ENCODE measurements around the gene CSRP3. TPM values are rescaled to one million over a fixed set of nuclear protein-coding genes. Genes with fewer than 3 reads are reported as not detected.

The CSRP3 gene
- total RNA-seq, 4 donors from 2014 or later: not detected

DNA sequence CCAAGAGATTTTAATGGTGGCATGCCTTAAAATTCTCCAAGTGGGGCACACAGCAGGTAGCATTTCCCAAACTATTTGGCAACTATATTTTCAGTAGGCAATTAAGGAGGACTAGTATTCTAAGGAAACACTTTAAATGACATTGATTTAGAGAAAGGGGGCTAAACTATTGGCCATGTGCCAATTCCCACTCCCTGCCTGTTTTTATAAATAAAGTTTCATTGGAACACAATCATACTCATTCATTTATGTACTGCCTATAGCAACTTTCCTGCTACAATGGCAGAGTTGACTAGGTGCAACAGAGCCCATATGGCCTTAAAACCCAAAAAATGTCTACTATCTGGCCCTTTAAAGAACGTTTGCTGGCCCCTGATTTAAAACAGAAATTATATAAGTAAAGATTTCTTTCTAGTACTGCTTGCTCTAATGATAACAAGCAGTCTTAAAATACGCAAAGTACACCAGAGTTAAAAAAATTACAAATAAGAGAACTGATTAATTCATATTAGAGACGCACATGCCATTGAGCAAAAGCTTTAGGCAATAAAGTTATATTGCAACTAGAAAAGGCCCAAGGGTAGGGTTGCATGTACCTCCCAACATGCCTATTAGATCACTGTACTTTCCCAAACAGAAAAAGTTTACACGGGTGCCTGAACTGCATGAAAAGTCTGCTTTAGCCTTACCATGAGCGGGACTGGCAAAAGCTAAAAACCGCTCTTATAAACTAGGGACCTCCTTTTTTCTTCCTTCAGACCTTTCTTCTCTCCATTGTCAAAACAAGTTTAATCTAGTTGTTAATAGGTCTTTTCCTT is 24.8 kb upstream of the CSRP3 start:
- TF ChIP-seq, protein P1, sequence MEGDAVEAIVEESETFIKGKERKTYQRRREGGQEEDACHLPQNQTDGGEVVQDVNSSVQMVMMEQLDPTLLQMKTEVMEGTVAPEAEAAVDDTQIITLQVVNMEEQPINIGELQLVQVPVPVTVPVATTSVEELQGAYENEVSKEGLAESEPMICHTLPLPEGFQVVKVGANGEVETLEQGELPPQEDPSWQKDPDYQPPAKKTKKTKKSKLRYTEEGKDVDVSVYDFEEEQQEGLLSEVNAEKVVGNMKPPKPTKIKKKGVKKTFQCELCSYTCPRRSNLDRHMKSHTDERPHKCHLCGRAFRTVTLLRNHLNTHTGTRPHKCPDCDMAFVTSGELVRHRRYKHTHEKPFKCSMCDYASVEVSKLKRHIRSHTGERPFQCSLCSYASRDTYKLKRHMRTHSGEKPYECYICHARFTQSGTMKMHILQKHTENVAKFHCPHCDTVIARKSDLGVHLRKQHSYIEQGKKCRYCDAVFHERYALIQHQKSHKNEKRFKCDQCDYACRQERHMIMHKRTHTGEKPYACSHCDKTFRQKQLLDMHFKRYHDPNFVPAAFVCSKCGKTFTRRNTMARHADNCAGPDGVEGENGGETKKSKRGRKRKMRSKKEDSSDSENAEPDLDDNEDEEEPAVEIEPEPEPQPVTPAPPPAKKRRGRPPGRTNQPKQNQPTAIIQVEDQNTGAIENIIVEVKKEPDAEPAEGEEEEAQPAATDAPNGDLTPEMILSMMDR (IDR thresholded peaks at IDR 0.05): no peak
- no peak for TF ChIP-seq POLR2A (IDR thresholded peaks at IDR 0.05)

DNA sequence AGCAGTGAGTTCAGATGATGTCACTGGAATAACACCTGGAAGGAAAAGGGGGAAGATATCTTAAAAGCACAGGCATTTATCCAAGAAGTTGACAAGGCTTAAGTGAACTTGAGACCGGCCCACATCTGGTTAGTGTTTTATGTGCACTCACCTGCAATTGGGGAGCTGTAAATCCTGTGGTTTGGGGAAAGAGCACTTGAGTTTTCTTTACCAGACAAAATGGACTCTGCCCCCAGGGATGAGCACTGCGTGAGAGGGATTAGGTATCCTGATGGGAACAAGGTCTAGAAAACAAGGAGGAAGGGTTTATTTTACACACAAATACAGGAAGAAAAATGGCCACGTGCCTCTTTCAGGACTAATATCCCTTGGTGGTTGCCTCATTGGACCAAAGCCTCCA is 23.8 kb upstream of the CSRP3 start:
- Histone ChIP-seq H3K9me3 (no peaks in the 10 kb centered on the region), H3K27ac (no peak overlapping the region), H3K4me3 (no peak overlapping the region), H3K27me3 (no peaks in the 10 kb centered on the region), H3K36me3 (peaks cover 0 to 11% (median 0%) of the 10 kb centered on the region in 3 donors), H3K4me1 (peaks cover 0 to 15% (median 3%) of the 10 kb centered on the region in 3 donors)
- DNase-seq: no peak
- intact Hi-C loops (cut with DNase I): no loop called here
- 96 to 100% methylated on average over 3 of the region's 3 CpGs for WGBS, 2 donors
- no peak for TF ChIP-seq POLR2A (IDR thresholded peaks at IDR 0.05)
- TF ChIP-seq, protein P1 (IDR thresholded peaks at IDR 0.05): no peak

More for the DNA sequence above, 24.8 kb upstream of the CSRP3 start:
- no peak for DNase-seq
- Histone ChIP-seq H3K27ac (no peak overlapping the region), H3K36me3 (peaks cover 0 to 11% (median 0%) of the 10 kb centered on the region in 3 donors), H3K9me3 (no peaks in the 10 kb centered on the region), H3K4me1 (peaks cover 0 to 5% (median under 1%) of the 10 kb centered on the region in 3 donors), H3K27me3 (no peaks in the 10 kb centered on the region), H3K4me3 (no peak overlapping the region)
- intact Hi-C loops (cut with DNase I): no loop called here
- 83 to 88% methylated on average over 6 of the region's 6 CpGs for WGBS, 2 donors

DNA sequence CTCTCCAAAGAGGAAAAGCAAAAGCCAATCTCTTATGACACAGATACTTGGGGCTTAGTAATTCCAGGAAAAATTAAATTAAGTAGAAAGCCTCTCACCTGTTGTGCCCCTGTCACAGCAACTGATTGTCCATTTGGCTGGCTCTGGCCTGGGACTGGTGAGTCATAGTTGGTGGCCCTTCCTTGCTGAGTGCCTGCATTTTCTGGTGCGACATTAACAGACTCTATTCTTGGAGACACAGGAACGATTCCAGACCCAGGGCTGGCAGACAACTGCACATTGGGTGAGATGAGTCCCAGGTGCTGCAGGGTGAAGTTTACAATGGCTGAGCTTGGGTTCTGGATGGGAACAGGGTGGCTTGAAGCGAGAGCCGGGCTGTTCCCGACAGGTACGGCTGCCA is 23.3 kb upstream of the CSRP3 start:
- Histone ChIP-seq H3K4me1 (peaks cover 0 to 19% (median 3%) of the 10 kb centered on the region in 3 donors), H3K9me3 (no peaks in the 10 kb centered on the region), H3K27ac (no peak overlapping the region), H3K4me3 (no peak overlapping the region), H3K27me3 (no peaks in the 10 kb centered on the region), H3K36me3 (peaks cover 0 to 11% (median 0%) of the 10 kb centered on the region in 3 donors)
- DNase-seq: no peak
- TF ChIP-seq POLR2A (IDR thresholded peaks at IDR 0.05): no peak
- TF ChIP-seq, protein P1 (IDR thresholded peaks at IDR 0.05): no peak
- intact Hi-C loops (cut with DNase I): no loop called here
- 95 to 98% methylated on average over 5 to 6 of the region's 6 CpGs for WGBS, 2 donors

DNA sequence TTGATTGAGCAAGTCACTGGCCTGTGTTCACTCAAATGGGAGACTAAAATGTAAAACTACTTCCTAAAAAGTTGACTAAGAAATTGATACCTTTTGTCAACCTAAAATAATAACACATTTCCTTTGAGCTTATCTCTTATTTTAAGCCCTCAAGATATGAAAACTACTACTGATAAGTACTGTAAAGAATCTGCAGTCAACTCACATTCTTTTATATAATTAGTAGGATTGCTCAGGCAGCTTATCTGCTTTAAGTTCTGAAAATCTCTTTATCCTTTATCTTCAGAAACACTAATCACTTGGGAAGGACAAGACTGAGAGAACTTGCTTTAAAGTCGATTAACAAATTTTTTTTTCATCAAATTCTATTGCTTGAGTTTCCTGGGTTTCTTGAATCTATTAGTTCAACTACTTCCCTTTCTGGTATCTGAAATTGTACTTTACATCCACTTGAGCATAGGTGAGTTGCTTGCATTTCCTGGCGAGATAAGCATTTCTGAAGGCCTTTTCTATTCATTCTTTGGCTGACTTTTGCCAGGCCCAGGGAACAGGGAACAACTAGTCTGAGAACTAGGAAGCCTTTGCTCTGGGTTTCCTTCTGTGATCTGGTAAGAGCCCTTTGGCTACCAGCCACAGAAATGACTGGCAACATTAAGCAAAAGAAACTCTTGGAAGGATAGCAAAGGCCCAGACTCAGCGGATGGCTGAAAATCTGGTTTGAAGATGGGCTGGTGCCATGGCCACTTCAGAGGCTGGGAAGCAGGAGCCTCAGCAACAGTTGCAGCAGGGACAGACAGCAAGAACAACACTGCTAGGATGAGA is 19.3 kb upstream of the CSRP3 start:
- DNase-seq: no peak
- TF ChIP-seq, protein P1 (IDR thresholded peaks at IDR 0.05): no peak
- no peak for TF ChIP-seq POLR2A (IDR thresholded peaks at IDR 0.05)
- H3K4me1 ChIP-seq: peaks cover 5 to 58% (median 15%) of the 10 kb centered on the region in 3 donors
- no peaks in the 10 kb centered on the region for H3K27me3 ChIP-seq
- no peak overlapping the region for H3K4me3 ChIP-seq
- intact Hi-C loops (cut with DNase I): no loop called here
- peaks cover 0 to 11% (median 0%) of the 10 kb centered on the region in 3 donors for H3K36me3 ChIP-seq
- H3K27ac ChIP-seq: peak overlapping the region in 2 of 4 donors; percentile 62 to 64
- no peaks in the 10 kb centered on the region for H3K9me3 ChIP-seq
- WGBS, 2 donors: 28 to 39% methylated on average over 3 of the region's 3 CpGs
